K562 (cell line): ENCODE data around the gene SBNO1. TPM values are rescaled to one million over a fixed set of nuclear protein-coding genes. Genes with fewer than 3 reads are reported as not detected.
A peak's percentile ranks its signal among the peaks of the same experiment; 100 is the strongest.

Source experiments
- ARID2 ChIP-seq: fragments of 450-650 bp; IDR thresholded peaks from 2 replicates; pipeline ENCODE4 v1.6.1; 2017; ENCODE audit warnings: antibody characterized with exemption, mild to moderate bottlenecking
- DPF2 ChIP-seq: fragments of 450-650 bp; IDR thresholded peaks from 2 replicates; pipeline ENCODE4 v1.6.1; 2016
- EP400 ChIP-seq: fragments of 450-650 bp; IDR thresholded peaks from 2 replicates; pipeline ENCODE4 v1.6.1; 2017; ENCODE audit warnings: antibody characterized with exemption, mild to moderate bottlenecking, moderate library complexity
- PCBP1 ChIP-seq: fragments of 200-400 bp; formaldehyde crosslinking; IDR thresholded peaks from 2 replicates; pipeline ENCODE4 v1.6.1; 2018; ENCODE audit warnings: mild to moderate bottlenecking, low read depth, low read length; ENCODE audit not compliant: poor library complexity, severe bottlenecking
- RNF2 ChIP-seq: sonication (generic); IDR thresholded peaks from 2 replicates; pipeline ENCODE4 v1.6.1; 2016
- SREBF1 ChIP-seq: fragments of 150-350 bp; IDR thresholded peaks from 2 replicates; pipeline ENCODE4 v1.6.1; 2014; ENCODE audit warnings: antibody characterized with exemption, low read depth, low read length, borderline replicate concordance
- TBP ChIP-seq: optimal IDR thresholded peaks from 2 replicates; pipeline ENCODE3; 2011; ENCODE audit warnings: low read depth, low read length, improper control_type of control experiment
- ZNF232 ChIP-seq: sonication (generic); formaldehyde crosslinking; IDR thresholded peaks from 2 replicates; pipeline ENCODE4 v1.8.0; 2022; ENCODE audit warnings: mild to moderate bottlenecking, missing genetic modification reagents
- ZNF77 ChIP-seq: fragments of 250-450 bp; sonication (Bioruptor Pico); IDR thresholded peaks from 2 replicates; pipeline ENCODE4 v1.5.0; 2020
- ZNF830 ChIP-seq: fragments of 250-450 bp; sonication (Bioruptor Pico); IDR thresholded peaks from 2 replicates; pipeline ENCODE4 v1.5.0; 2021; ENCODE audit warnings: mild to moderate bottlenecking
- polyA plus RNA-seq, 8 experiments: library from polyadenylated mRNA; depleted of rRNA in 4 of 8; stranded (reverse) in 5 of 8; unstranded in 3 of 8; fragments of >200 nt; fragmentation: Nextera tagmentation in 2 of 8; fragmentation: Illumina TruSeq in 1 of 8; extraction: Ambion mirVana in 2 of 8; extraction: Trizol in 1 of 8; gene quantifications; 2 replicates each; pipeline versions ENCODE4 v1.2.1 to v1.2.3, GENCODE V29; 2011 to 2014; ENCODE audit warnings: inconsistent platforms in 1 of 8, missing spikeins in 1 of 8
- total RNA-seq, 7 experiments: library from RNA; depleted of rRNA in 6 of 7; stranded (reverse); fragments of >200 nt in 6 of 7; fragmentation: Illumina TruSeq in 2 of 7; extraction: Trizol in 2 of 7; gene quantifications; 2 replicates each; pipeline versions ENCODE4 v1.2.1 to v1.2.3, GENCODE V29; 2011 to 2021; ENCODE audit warnings: low replicate concordance in 1 of 7
- TF ChIP-seq, protein P1 (sequence below), 2 experiments: fragments of 450-650 bp; IDR thresholded peaks; 2 replicates each; pipeline ENCODE4 v1.6.1; 2018; ENCODE audit warnings: mild to moderate bottlenecking in 2 of 2, low read depth in 1 of 2; ENCODE audit not compliant: partially characterized antibody in 2 of 2
- TF ChIP-seq, protein P2 (sequence below): fragments of 450-650 bp; formaldehyde crosslinking; IDR thresholded peaks from 2 replicates; pipeline ENCODE4 v1.4.0; 2020; ENCODE audit warnings: mild to moderate bottlenecking, mixed read lengths

SBNO1 gene
- total and polyA plus RNA-seq, 9 of the 15 experiments (the other 6 are each of a cell fraction or from before 2014, with no cell fraction given) = 14.9 to 77.1 (median 35.9) TPM

DNA sequence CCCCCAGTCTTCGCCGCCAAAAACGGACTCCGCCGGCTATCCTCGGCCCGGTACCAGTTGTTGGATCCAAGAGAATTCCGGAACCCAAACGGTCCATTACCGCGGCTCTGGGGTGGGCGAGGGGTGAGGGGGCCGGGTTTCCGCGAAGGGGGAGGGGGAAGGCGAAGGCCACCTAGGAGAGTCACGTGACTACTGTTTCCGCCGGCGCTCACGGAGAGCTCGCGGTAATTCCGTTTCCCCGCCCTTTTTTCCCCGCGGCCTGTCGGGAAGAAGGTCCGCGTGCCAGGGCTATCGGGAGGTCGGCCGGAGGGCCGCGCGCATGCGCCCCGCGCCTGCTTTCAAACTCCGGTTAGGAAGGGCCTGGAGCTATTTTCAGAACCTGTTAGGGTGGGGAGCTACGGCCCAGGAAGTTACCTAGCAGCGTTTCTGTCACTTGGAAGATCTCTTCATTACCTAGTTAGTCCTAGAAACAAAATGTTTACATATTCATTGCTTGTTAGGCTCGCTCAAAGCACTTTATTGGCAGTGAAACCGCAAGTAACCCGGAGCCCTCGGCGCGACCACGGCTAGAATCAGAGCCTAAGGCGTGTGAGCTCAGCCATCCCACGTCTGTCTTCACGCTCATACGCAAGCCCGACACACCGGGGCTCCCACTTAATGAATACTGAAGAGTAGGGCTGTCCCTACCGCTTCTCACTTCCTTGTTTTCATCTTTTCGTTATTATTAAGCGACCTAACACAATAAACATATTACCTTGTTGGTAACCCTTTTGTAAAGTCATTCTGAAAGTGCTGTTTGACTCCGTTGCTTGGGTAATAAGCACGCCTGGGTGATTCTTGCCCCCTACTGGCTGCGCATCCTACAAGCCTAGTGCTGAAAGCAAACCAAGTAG is 624 bp upstream of the SBNO1 start (continued):
- TF ChIP-seq, protein P1, sequence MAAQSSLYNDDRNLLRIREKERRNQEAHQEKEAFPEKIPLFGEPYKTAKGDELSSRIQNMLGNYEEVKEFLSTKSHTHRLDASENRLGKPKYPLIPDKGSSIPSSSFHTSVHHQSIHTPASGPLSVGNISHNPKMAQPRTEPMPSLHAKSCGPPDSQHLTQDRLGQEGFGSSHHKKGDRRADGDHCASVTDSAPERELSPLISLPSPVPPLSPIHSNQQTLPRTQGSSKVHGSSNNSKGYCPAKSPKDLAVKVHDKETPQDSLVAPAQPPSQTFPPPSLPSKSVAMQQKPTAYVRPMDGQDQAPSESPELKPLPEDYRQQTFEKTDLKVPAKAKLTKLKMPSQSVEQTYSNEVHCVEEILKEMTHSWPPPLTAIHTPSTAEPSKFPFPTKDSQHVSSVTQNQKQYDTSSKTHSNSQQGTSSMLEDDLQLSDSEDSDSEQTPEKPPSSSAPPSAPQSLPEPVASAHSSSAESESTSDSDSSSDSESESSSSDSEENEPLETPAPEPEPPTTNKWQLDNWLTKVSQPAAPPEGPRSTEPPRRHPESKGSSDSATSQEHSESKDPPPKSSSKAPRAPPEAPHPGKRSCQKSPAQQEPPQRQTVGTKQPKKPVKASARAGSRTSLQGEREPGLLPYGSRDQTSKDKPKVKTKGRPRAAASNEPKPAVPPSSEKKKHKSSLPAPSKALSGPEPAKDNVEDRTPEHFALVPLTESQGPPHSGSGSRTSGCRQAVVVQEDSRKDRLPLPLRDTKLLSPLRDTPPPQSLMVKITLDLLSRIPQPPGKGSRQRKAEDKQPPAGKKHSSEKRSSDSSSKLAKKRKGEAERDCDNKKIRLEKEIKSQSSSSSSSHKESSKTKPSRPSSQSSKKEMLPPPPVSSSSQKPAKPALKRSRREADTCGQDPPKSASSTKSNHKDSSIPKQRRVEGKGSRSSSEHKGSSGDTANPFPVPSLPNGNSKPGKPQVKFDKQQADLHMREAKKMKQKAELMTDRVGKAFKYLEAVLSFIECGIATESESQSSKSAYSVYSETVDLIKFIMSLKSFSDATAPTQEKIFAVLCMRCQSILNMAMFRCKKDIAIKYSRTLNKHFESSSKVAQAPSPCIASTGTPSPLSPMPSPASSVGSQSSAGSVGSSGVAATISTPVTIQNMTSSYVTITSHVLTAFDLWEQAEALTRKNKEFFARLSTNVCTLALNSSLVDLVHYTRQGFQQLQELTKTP (IDR thresholded peaks at IDR 0.05; ENCODE audit: low read depth in 1 of 2, partially characterized antibody in 2 of 2) = peak; percentile 20 to 78
- TF ChIP-seq PCBP1 (no peak), ZNF830 (CRISPR knock-in tag) (peak; percentile 81; the same call in 1 of the 2 replicates), ZNF77 (CRISPR knock-in tag) (no peak), SREBF1 (0 out of 2 replicates have a peak, but pooled peaks have one; percentile 27), RNF2 (no peak; the same call in none of the 2 replicates), TBP (peak; percentile 80), EP400 (peak; percentile 69), DPF2 (no peak; the same call in 1 of the 2 replicates), ZNF232 (CRISPR knock-in tag) (no peak), ARID2 (0 out of 2 replicates have a peak, but pooled peaks have one; percentile 14)
- TF ChIP-seq, protein P2, sequence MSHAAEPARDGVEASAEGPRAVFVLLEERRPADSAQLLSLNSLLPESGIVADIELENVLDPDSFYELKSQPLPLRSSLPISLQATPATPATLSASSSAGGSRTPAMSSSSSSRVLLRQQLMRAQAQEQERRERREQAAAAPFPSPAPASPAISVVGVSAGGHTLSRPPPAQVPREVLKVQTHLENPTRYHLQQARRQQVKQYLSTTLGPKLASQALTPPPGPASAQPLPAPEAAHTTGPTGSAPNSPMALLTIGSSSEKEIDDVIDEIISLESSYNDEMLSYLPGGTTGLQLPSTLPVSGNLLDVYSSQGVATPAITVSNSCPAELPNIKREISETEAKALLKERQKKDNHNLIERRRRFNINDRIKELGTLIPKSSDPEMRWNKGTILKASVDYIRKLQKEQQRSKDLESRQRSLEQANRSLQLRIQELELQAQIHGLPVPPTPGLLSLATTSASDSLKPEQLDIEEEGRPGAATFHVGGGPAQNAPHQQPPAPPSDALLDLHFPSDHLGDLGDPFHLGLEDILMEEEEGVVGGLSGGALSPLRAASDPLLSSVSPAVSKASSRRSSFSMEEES = peak; percentile 100
